CD4-positive, alpha-beta T cell treated with Interleukin-17A for 1 hour (primary cell): ENCODE data around the gene FARP2.
"Not testable (repeated sequence)": the region's sequence is repeated elsewhere in the genome, so short reads cannot be mapped to it uniquely, and the experiment has no call there.

Experiments used
- DNase-seq: peaks from one replicate; pipeline ENCODE4 v3.0.0-alpha.2; 2020

Gene FARP2

GRCh38 chr2:241506793-241507429, 150.8 kb downstream of the FARP2 start:
- no peak for DNase-seq

GRCh38 chr2:241507430-241508239, 151.6 kb downstream of the FARP2 start:
- DNase-seq: peak; percentile 1

GRCh38 chr2:241508240-241509154, 152.4 kb downstream of the FARP2 start, which contains the start of gene STK25:
TSS of gene STK25 (minus strand) at chr2:241508584. CDS start at chr2:241508035, 549 bp downstream.
- DNase-seq: peak; percentile 98

GRCh38 chr2:241509155-241509784, 153.2 kb downstream of the FARP2 start:
- no peak for DNase-seq

- DNase-seq: no peak
Measured at GRCh38 chr2:241511091-241511741, 155.1 kb downstream of the FARP2 start.

- no peak for DNase-seq
Measured at GRCh38 chr2:241514553-241514952, 158.5 kb downstream of the FARP2 start.

GRCh38 chr2:241514986-241515737, 159.1 kb downstream of the FARP2 start:
- no peak for DNase-seq

- no peak for DNase-seq
Measured at GRCh38 chr2:241516520-241516965, 160.5 kb downstream of the FARP2 start.

- DNase-seq: no peak
Measured at GRCh38 chr2:241517297-241517696, 161.2 kb downstream of the FARP2 start.

- DNase-seq: no peak
Measured at GRCh38 chr2:241519669-241520068, 163.6 kb downstream of the FARP2 start.

GRCh38 chr2:241522477-241522876, 166.4 kb downstream of the FARP2 start:
- no peak for DNase-seq

- DNase-seq: not testable (repeated sequence)
Measured at GRCh38 chr2:241525818-241526780, 170.0 kb downstream of the FARP2 start.

- no peak for DNase-seq
Measured at GRCh38 chr2:241530571-241530970, 174.5 kb downstream of the FARP2 start.

GRCh38 chr2:241531161-241531722, 175.2 kb downstream of the FARP2 start:
- DNase-seq: no peak

GRCh38 chr2:241532168-241532567, 176.1 kb downstream of the FARP2 start:
- no peak for DNase-seq

- DNase-seq: no peak
Measured at GRCh38 chr2:241532733-241533601, 176.9 kb downstream of the FARP2 start.

- no peak for DNase-seq
Measured at GRCh38 chr2:241534293-241534692, 178.2 kb downstream of the FARP2 start.

- DNase-seq: no peak
Measured at GRCh38 chr2:241534701-241535375, 178.8 kb downstream of the FARP2 start.
